CD14-positive monocyte (primary cell): ENCODE results near the gene CACNA1D. TPM values are rescaled to one million over a fixed set of nuclear protein-coding genes. Genes with fewer than 3 reads are reported as not detected.

Experiments
- DNase-seq, 3 donors: peaks; one replicate each; pipeline ENCODE4 v3.0.0-alpha.2; 2011 to 2022
- H2AFZ ChIP-seq: 2 replicates; pipeline ENCODE4 v1.6.0; 2012; ENCODE audit warnings: mild to moderate bottlenecking, low read depth, low read length, inconsistent platforms; ENCODE audit not compliant: insufficient read depth, poor library complexity, severe bottlenecking
- H3K27ac ChIP-seq, 2 donors: 1 replicate in 1 of 2; 2 replicates in 1 of 2; pipeline ENCODE4 v1.5.1; 2012 to 2013; ENCODE audit warnings: low read length in 2 of 2, control low read depth in 1 of 2, inconsistent platforms in 1 of 2, low read depth in 1 of 2, mild to moderate bottlenecking in 1 of 2
- H3K27me3 ChIP-seq, 2 donors: one replicate each; pipeline versions ENCODE4 v1.6.0 to v1.6.1; 2011 to 2013; ENCODE audit warnings: low read length in 2 of 2; ENCODE audit not compliant: control insufficient read depth in 2 of 2, insufficient read depth in 2 of 2
- H3K36me3 ChIP-seq, 2 donors: replicated peaks in 1 of 2; 1 replicate in 1 of 2; 2 replicates in 1 of 2; pipeline versions ENCODE4 v1.5.1 to v1.6.1; 2012 to 2013; ENCODE audit warnings: low read length in 2 of 2, control low read depth in 1 of 2, inconsistent platforms in 1 of 2, mild to moderate bottlenecking in 1 of 2; ENCODE audit not compliant: insufficient read depth in 2 of 2, control insufficient read depth in 1 of 2
- H3K4me1 ChIP-seq, 2 donors: 1 replicate in 1 of 2; 2 replicates in 1 of 2; pipeline versions ENCODE4 v1.5.1 to v1.6.1; 2012 to 2013; ENCODE audit warnings: low read length in 2 of 2, control low read depth in 1 of 2, inconsistent platforms in 1 of 2, mild to moderate bottlenecking in 1 of 2, moderate library complexity in 1 of 2; ENCODE audit not compliant: insufficient read depth in 2 of 2, control insufficient read depth in 1 of 2
- H3K4me2 ChIP-seq: replicated peaks from 2 replicates; pipeline ENCODE3; 2012; ENCODE audit warnings: low read length, moderate library complexity, mild to moderate bottlenecking; ENCODE audit not compliant: poor library complexity, severe bottlenecking; ENCODE audit errors: extremely low read depth
- H3K4me3 ChIP-seq, 3 experiments: fragments of 200-600 bp in 1 of 3; sonication (generic) in 1 of 3; replicated peaks in 1 of 3; 1 replicate in 2 of 3; 2 replicates in 1 of 3; pipeline ENCODE4 v1.5.1; 2011 to 2013; ENCODE audit warnings: low read length in 3 of 3, mild to moderate bottlenecking in 3 of 3, control low read depth in 2 of 3, low read depth in 2 of 3, inconsistent platforms in 1 of 3, moderate library complexity in 1 of 3
- H3K79me2 ChIP-seq: 2 replicates; pipeline ENCODE4 v1.6.0; 2012; ENCODE audit warnings: mild to moderate bottlenecking, control low read depth, inconsistent platforms, low read length, moderate library complexity; ENCODE audit not compliant: insufficient read depth
- H3K9ac ChIP-seq: 2 replicates; pipeline ENCODE4 v1.6.0; 2017; ENCODE audit warnings: low read length, mild to moderate bottlenecking; ENCODE audit not compliant: insufficient read depth, poor library complexity, severe bottlenecking
- H3K9me3 ChIP-seq, 2 donors: replicated peaks in 1 of 2; 1 replicate in 1 of 2; 2 replicates in 1 of 2; pipeline versions ENCODE4 v1.5.1 to v1.6.1; 2012 to 2013; ENCODE audit warnings: low read length in 2 of 2, control low read depth in 1 of 2; ENCODE audit not compliant: control insufficient read depth in 1 of 2, insufficient read depth in 1 of 2
- H4K20me1 ChIP-seq: 2 replicates; pipeline ENCODE4 v1.6.0; 2012; ENCODE audit warnings: mild to moderate bottlenecking, low read length, control low read depth, moderate library complexity; ENCODE audit not compliant: insufficient read depth
- H3K27ac Mint-ChIP-seq, 7 donors: one replicate each; pipeline ENCODE4 v1.8.0; 2020; ENCODE audit warnings: mild to moderate bottlenecking in 7 of 7, mixed read lengths in 7 of 7, moderate library complexity in 6 of 7, inconsistent platforms in 2 of 7
- H3K27me3 Mint-ChIP-seq, 3 donors: one replicate each; pipeline ENCODE4 v1.8.0; 2021 to 2022; ENCODE audit warnings: low read depth in 3 of 3, mild to moderate bottlenecking in 3 of 3, mixed read lengths in 3 of 3, moderate library complexity in 3 of 3, inconsistent platforms in 1 of 3
- H3K36me3 Mint-ChIP-seq, 2 donors: one replicate each; pipeline ENCODE4 v1.8.0; 2020; ENCODE audit warnings: mixed read lengths in 2 of 2, inconsistent platforms in 1 of 2, mild to moderate bottlenecking in 1 of 2
- H3K4me1 Mint-ChIP-seq: one replicate; pipeline ENCODE4 v1.8.0; 2020; ENCODE audit warnings: mild to moderate bottlenecking, mixed read lengths
- H3K4me3 Mint-ChIP-seq, 2 donors: one replicate each; pipeline ENCODE4 v1.8.0; 2020; ENCODE audit warnings: mild to moderate bottlenecking in 2 of 2, mixed read lengths in 2 of 2, moderate library complexity in 1 of 2
- H3K9me3 Mint-ChIP-seq, 7 donors: one replicate each; pipeline ENCODE4 v1.8.0; 2020 to 2022; ENCODE audit warnings: mixed read lengths in 7 of 7, mild to moderate bottlenecking in 6 of 7, moderate library complexity in 6 of 7, inconsistent platforms in 2 of 7
- CTCF ChIP-seq: fragments of 200-600 bp; IDR thresholded peaks from one replicate; pipeline ENCODE4 v1.8.0; 2022; ENCODE audit warnings: antibody characterized with exemption, mild to moderate bottlenecking
- WGBS: methylation state at CpG from one replicate; pipeline ENCODE4 v1.1.5; 2013; ENCODE audit warnings: missing lambda C conversion rate; ENCODE audit not compliant: insufficient coverage; 5-methylcytosine and 5-hydroxymethylcytosine counted together
- intact Hi-C, 2 donors: fragments of 100-400 bp; cut with micrococcal nuclease; formaldehyde crosslinking; loops; one replicate each; pipeline versions ENCODE4 v1.15.0 to v1.15.1; 2023
- polyA plus RNA-seq, 3 donors: library from polyadenylated mRNA; depleted of rRNA in 1 of 3; unstranded in 2 of 3; stranded (reverse) in 1 of 3; fragments of 300-500 nt in 2 of 3; fragments of >200 nt in 1 of 3; fragmentation: Illumina TruSeq in 2 of 3; gene quantifications; 1 replicate in 2 of 3; 2 replicates in 1 of 3; pipeline ENCODE4 v1.2.3, GENCODE V29; 2012 to 2021

Gene CACNA1D
- polyA plus RNA-seq, 3 donors, result 0.29 to 1.2 (median 0.98) TPM

GRCh38 chr3:53484984-53485383, 9.4 kb upstream of the CACNA1D start:
- no peak overlapping the region for H3K4me2 ChIP-seq
- Mint-ChIP-seq H3K36me3 (no peaks in the 10 kb centered on the region), H3K4me1 (no peaks in the 10 kb centered on the region), H3K4me3 (no peak overlapping the region), H3K9me3 (peaks cover 0 to 3% (median 0%) of the 10 kb centered on the region in 7 donors), H3K27me3 (peaks cover 18 to 30% (median 21%) of the 10 kb centered on the region in 3 donors), H3K27ac (no peak overlapping the region)
- H3K9ac ChIP-seq, result no peak overlapping the region
- no peaks in the 10 kb centered on the region for H3K9me3 ChIP-seq
- no peak overlapping the region for H3K27ac ChIP-seq
- WGBS, result no CpG with 5 or more reads among the region's 1 CpG
- H3K4me3 ChIP-seq, result no peak overlapping the region
- no peaks in the 10 kb centered on the region for H3K79me2 ChIP-seq
- H4K20me1 ChIP-seq, result no peaks in the 10 kb centered on the region
- intact Hi-C loops, result no loop called here
- H2AFZ ChIP-seq, result no peak overlapping the region
- no peak for TF ChIP-seq CTCF
- peaks cover 11 to 18% of the 10 kb centered on the region in 2 donors for H3K27me3 ChIP-seq
- no peaks in the 10 kb centered on the region for H3K36me3 ChIP-seq
- no peak for DNase-seq
- no peaks in the 10 kb centered on the region for H3K4me1 ChIP-seq

- H3K4me3 ChIP-seq, result no peak overlapping the region
- H3K36me3 ChIP-seq, result no peaks in the 10 kb centered on the region
- no peak overlapping the region for H3K4me2 ChIP-seq
- no peaks in the 10 kb centered on the region for H3K4me1 ChIP-seq
- Mint-ChIP-seq H3K4me3 (no peak overlapping the region), H3K9me3 (peaks cover 0 to 3% (median 0%) of the 10 kb centered on the region in 7 donors), H3K36me3 (no peaks in the 10 kb centered on the region), H3K4me1 (no peaks in the 10 kb centered on the region), H3K27ac (no peak overlapping the region), H3K27me3 (peaks cover 26 to 35% (median 29%) of the 10 kb centered on the region in 3 donors)
- 11% methylated on average over 1 of the region's 3 CpGs for WGBS
- TF ChIP-seq CTCF, result no peak
- H3K9me3 ChIP-seq, result no peaks in the 10 kb centered on the region
- no peak overlapping the region for H2AFZ ChIP-seq
- H3K79me2 ChIP-seq, result no peaks in the 10 kb centered on the region
- H3K27ac ChIP-seq, result no peak overlapping the region
- intact Hi-C loops, result no loop called here
- peaks cover 12 to 24% of the 10 kb centered on the region in 2 donors for H3K27me3 ChIP-seq
- no peaks in the 10 kb centered on the region for H4K20me1 ChIP-seq
- no peak for DNase-seq
- H3K9ac ChIP-seq, result no peak overlapping the region
Measured at GRCh38 chr3:53485675-53486403, 8.6 kb upstream of the CACNA1D start.
